ENCODE measurements around the gene PRKCZ. TPM values are rescaled to one million over a fixed set of nuclear protein-coding genes. Genes with fewer than 3 reads are reported as not detected.

The PRKCZ gene
- total and polyA plus RNA-seq, 9 of the 15 experiments (the other 6 are each of a cell fraction or from before 2014, with no cell fraction given): 0.07 to 3.1 (median 1.3) TPM

GRCh38 chr1:2212532-2213491 lies 162.6 kb downstream of the PRKCZ start (continued):
- no peak for TF ChIP-seq CLOCK (CRISPR knock-in tag; IDR thresholded peaks at IDR 0.05; ENCODE audit: borderline replicate concordance)
- TF ChIP-seq PTRF (tag; IDR thresholded peaks at IDR 0.05): no peak
- no peak for TF ChIP-seq ZNF124 (CRISPR knock-in tag; IDR thresholded peaks at IDR 0.05)
- TF ChIP-seq ETV5 (CRISPR knock-in tag; IDR thresholded peaks at IDR 0.05; ENCODE audit: low read depth): peak; percentile 70
- no peak for TF ChIP-seq NCOA4 (IDR thresholded peaks at IDR 0.05; ENCODE audit: partially characterized antibody)
- TF ChIP-seq ZNF398 (CRISPR knock-in tag; IDR thresholded peaks at IDR 0.05): no peak
- no peak for TF ChIP-seq MLLT1 (IDR thresholded peaks at IDR 0.05)
- no peak for TF ChIP-seq RNF219 (CRISPR knock-in tag; IDR thresholded peaks at IDR 0.05)
- TF ChIP-seq USF2 (CRISPR knock-in tag; IDR thresholded peaks at IDR 0.05): no peak
- TF ChIP-seq ZNF347 (CRISPR knock-in tag; IDR thresholded peaks at IDR 0.05; ENCODE audit: low read depth): no peak
- TF ChIP-seq PHB (CRISPR knock-in tag; IDR thresholded peaks at IDR 0.05): no peak
- no peak for TF ChIP-seq SMAD3 (CRISPR knock-in tag; conservative IDR thresholded peaks at IDR 0.05)
- no peak for TF ChIP-seq C11orf30 (IDR thresholded peaks at IDR 0.05; ENCODE audit: low read depth)
- peak; percentile 57 for TF ChIP-seq BHLHE40 (IDR thresholded peaks at IDR 0.05; ENCODE audit: low read length)
- TF ChIP-seq THAP12 (CRISPR knock-in tag; IDR thresholded peaks at IDR 0.05): peak; percentile 44; the same call in 1 of the 2 replicates
